GM19463 (cell line): ENCODE results near the gene IQSEC3.
"Not testable (repeated sequence)": the region's sequence is repeated elsewhere in the genome, so short reads cannot be mapped to it uniquely, and the experiment has no call there.

Experiments
- ATAC-seq: cut with Tn5 transposase; IDR thresholded peaks from one replicate; pipeline ENCODE4 v1.9.1; 2021; ENCODE audit warnings: mild to moderate bottlenecking, moderate library complexity; ENCODE audit not compliant: unreplicated experiment

IQSEC3 gene

GRCh38 chr12:212715-213526, 146.4 kb downstream of the IQSEC3 start:
- no peak for ATAC-seq

- ATAC-seq = no peak
Observed at GRCh38 chr12:213527-213932, 147.0 kb downstream of the IQSEC3 start.

GRCh38 chr12:214003-214741, 147.6 kb downstream of the IQSEC3 start, which contains the start of gene SLC6A12:
SLC6A12 (minus strand) TSS chr12:214157; CDS start chr12:209986, 4,171 bp downstream.
- no peak for ATAC-seq

GRCh38 chr12:215116-215515, 148.5 kb downstream of the IQSEC3 start:
- no peak for ATAC-seq

- not testable (repeated sequence) for ATAC-seq
Observed at GRCh38 chr12:217029-217428, 150.5 kb downstream of the IQSEC3 start.

- ATAC-seq = no peak
Observed at GRCh38 chr12:218221-218620, 151.7 kb downstream of the IQSEC3 start.

GRCh38 chr12:218728-219590, 152.4 kb downstream of the IQSEC3 start:
- no peak for ATAC-seq

GRCh38 chr12:219891-220352, 153.4 kb downstream of the IQSEC3 start:
- no peak for ATAC-seq

- no peak for ATAC-seq
Observed at GRCh38 chr12:220491-220890, 153.9 kb downstream of the IQSEC3 start.

- no peak for ATAC-seq
Observed at GRCh38 chr12:220946-221550, 154.5 kb downstream of the IQSEC3 start.

- no peak for ATAC-seq
Observed at GRCh38 chr12:221736-222135, 155.2 kb downstream of the IQSEC3 start.

- ATAC-seq = no peak
Observed at GRCh38 chr12:223841-224240, 157.3 kb downstream of the IQSEC3 start.

GRCh38 chr12:224330-224729, 157.8 kb downstream of the IQSEC3 start:
- no peak for ATAC-seq

GRCh38 chr12:225012-225411, 158.4 kb downstream of the IQSEC3 start:
- ATAC-seq = no peak

GRCh38 chr12:226401-226800, 159.8 kb downstream of the IQSEC3 start:
- ATAC-seq = no peak

- ATAC-seq = no peak
Observed at GRCh38 chr12:227286-227915, 160.8 kb downstream of the IQSEC3 start.
